Stimulated activated CD8-positive, alpha-beta memory T cell treated with anti-CD3 and anti-CD28 coated beads, Interleukin-12 subunit alpha, Interleukin-12 subunit beta, amount 100 ng/mL, for 24 hours (primary cell): ENCODE results near the gene CUEDC1.

Experiments used
- DNase-seq: peaks from one replicate; pipeline ENCODE4 v3.0.0-alpha.2; 2020; ENCODE audit errors: extremely low read depth

The CUEDC1 gene

GRCh38 chr17:57915544-57915943 is 39.7 kb downstream of the CUEDC1 start:
- no peak for DNase-seq

DNA sequence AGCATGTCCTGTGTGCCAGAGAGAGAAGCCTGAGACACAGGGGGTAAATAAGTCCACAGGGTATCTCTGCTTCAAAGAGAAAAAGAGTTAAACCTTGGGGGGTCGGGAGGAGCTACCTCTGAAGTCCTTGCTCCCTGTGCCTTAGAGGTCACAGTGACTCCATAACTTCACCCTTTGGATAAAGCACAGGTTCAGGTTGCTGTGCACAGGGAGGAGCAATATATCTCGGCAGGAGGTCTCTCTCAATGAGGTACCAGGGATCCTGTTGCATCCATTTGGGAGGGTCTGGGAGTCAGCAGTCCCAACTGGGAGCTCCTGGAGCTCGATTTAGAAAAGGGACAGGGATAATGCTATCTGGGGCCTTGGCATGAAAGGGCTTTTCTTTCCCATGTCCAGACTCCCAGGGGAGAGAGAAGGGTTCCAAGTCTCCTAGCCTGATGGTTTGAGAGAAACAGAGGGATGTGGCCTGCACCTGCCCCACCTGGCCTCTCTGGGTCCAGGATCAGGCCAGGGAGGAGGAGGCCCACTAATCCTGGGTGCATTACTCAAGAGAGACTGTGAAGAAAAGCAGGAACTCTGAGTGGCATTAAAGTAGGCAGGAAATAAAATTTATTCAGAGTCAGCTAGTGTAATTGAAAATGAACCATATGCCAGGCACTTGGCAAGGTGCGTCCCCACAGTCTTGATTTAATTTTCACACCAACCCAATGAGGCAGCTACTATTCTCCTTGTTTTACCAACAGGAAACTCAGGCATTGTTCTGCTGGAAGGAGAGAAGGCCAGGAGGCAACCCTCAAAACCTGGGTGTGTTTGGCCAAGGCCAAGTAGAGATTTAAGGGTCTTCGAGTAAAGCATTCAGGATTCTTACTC is 40.7 kb downstream of the CUEDC1 start:
- DNase-seq = no peak

DNA sequence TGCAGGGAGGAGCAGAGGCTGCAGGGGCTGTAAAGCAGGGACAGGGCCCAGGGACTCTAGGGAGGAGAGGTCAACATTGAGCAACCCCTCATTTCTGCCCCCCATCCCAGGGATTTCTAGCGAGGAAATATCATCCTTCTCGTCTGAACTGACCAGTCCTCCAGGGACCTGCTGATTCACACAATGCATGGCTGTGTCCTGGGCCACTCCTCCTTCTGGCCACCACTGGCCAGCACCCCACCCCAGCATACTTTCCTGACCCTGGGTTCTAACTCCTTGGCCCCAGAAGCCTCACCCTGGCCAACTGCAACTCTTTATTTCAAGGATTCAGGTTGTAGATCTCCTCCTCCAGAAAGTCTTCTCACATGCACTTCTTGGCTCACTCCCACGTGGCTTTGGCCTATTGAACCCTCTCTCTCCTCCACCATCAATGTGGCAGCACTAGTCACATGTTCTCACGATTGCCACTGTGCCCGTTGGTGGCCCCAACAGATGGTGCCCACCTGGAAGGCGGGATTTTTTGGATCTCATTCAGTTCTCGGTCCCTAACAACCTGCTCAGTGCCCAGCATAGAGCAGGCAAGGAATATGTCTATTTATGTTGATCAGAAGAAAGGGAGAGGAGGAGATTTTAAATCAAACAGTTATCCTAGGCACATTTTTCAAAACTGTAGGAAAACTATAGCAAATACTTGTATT is 41.5 kb downstream of the CUEDC1 start:
- DNase-seq = no peak

GRCh38 chr17:57911834-57912673 is 43.2 kb downstream of the CUEDC1 start:
- DNase-seq = no peak

GRCh38 chr17:57910462-57911420 is 44.5 kb downstream of the CUEDC1 start:
- no peak for DNase-seq

DNA sequence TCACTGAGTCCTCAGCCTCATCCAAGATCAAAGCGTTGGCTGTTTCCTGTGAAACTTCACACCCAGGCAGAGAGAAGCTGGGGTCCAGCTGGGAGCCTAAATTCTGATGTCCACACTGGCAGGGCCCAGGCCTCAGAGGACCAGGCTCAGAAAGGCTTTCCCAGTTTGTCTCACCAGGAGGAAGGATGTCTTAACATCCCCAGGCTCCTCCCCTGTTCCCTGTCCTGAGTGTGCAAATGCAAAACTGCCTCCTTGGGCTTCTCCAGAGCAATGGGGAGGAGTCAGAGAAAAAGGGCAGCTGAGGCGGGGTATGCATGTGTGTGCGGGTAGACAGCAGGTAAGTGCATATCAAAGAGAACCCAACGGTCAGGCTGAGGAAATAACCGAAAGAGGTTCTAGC is 45.7 kb downstream of the CUEDC1 start:
- no peak for DNase-seq

GRCh38 chr17:57908278-57908677 is 46.9 kb downstream of the CUEDC1 start:
- DNase-seq = no peak

GRCh38 chr17:57906910-57907309 is 48.3 kb downstream of the CUEDC1 start:
- DNase-seq = no peak

- DNase-seq = no peak
Observed at GRCh38 chr17:57905875-57906455, 49.2 kb downstream of the CUEDC1 start.

DNA sequence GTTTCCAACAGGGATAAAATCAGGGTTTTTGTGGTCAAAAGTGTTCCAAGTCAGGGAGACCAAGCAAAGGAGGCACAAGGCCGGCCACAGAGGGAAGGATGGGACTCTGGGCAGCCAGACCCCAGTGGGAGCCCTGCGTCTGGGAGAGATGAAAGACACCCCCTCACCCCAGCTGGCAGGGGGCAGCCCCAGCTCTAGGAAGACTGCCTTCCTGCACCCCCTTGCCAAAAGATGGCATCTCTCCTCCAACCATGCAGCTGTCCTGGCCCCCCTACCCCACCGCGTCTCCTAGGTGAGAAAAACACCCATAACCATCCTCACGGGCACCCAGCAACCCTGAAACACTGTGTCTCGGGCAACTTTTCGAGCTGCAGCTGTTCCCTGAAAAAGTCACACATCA is 51.3 kb downstream of the CUEDC1 start:
- no peak for DNase-seq

GRCh38 chr17:57902800-57903759 is 52.1 kb downstream of the CUEDC1 start:
- DNase-seq = no peak

- no peak for DNase-seq
Observed at GRCh38 chr17:57902117-57902799, 53.0 kb downstream of the CUEDC1 start.

GRCh38 chr17:57900991-57901743 is 54.0 kb downstream of the CUEDC1 start:
- DNase-seq = no peak

DNA sequence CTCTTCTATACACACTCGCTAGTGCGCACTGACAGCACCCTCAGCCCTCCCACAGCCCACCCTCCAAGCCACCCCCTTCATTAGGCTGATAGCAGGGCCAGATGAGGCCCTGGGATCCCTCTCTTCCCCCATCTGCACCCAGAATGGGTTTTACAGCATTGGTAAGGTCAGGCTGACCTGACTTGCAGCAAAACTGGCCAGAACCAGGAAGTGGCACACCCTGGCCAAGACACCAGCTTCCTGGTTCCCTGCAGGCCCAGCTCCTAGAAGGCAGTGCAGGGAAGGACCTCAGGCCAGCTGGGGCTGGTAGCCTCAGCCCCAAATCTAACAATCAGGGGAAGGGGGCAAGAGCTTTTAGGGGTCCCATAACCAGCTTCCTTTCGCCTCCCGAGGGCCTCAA is 55.4 kb downstream of the CUEDC1 start:
- no peak for DNase-seq

GRCh38 chr17:57899391-57899790 is 55.8 kb downstream of the CUEDC1 start:
- no peak for DNase-seq

DNA sequence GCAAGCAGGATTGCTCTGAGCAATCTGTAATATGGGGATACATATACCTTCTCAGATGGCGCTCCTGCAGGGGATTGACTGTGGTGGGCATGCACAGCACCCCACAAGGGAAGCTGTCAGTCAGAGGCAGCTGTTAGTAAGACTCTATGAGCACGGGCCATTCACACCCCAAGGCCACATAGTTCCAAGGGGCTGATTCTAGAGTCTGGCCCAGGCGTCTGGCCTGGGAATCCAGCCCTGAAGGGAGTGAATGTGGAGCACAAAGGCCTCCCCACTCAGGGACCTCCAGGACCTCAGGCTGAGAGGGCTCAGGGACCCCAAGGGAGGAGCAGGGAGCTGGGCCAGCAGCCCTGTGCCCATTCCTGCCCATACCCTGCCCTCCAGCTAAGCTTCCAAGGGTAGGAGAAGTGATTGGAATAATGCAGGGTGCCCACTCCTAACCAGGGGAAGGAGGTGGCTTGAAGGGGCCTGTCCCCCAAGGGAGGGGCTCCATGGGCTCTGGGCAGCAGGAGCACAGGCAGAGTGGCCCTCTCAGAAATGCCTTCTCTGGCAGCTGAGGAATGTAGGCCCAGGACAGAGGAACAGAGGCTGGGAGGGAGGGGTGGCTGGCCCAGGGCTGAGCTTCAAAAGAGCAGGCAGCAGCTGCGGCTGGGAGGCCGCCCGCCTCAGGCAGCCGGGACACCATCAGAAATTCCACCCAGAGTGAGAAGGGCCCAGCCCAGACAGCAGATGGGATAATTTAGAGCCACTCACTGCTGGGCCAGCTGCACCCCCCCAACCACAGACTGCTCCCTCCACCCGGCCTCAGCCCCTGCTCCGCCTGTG is 56.5 kb downstream of the CUEDC1 start:
- no peak for DNase-seq

GRCh38 chr17:57895382-57896060 is 59.7 kb downstream of the CUEDC1 start:
- no peak for DNase-seq
